B cell (primary cell): ENCODE measurements around the gene MRPL36. TPM values are rescaled to one million over a fixed set of nuclear protein-coding genes. Genes with fewer than 3 reads are reported as not detected.
A peak's percentile ranks its signal among the peaks of the same experiment; 100 is the strongest.

Experiments
- ATAC-seq: fragments of 200-7000 bp; cut with Tn5 transposase; one replicate; pipeline ENCODE4 v1.10.0; 2021; ENCODE audit warnings: low read depth, mild to moderate bottlenecking, moderate number of reproducible peaks, moderate library complexity
- CTCF ChIA-PET: fragments of 350-600 bp; sonication (Branson Sonifier 250); formaldehyde crosslinking; loops from one replicate; lab custom pipeline; 2021; ENCODE audit warnings: antibody characterized with exemption, inconsistent platforms; lab: Charles Lee
- POLR2A ChIA-PET: fragments of 350-600 bp; sonication (Branson Sonifier 250); formaldehyde crosslinking; loops from one replicate; lab custom pipeline; 2021; ENCODE audit warnings: antibody characterized with exemption; lab: Charles Lee
- DNase-seq: peaks from one replicate; pipeline ENCODE4 v3.0.0; 2013
- H2AFZ ChIP-seq: 2 replicates; pipeline ENCODE4 v1.6.1; 2012; ENCODE audit warnings: mild to moderate bottlenecking, low read depth, low read length; ENCODE audit not compliant: insufficient read depth, poor library complexity, severe bottlenecking
- H3K27ac ChIP-seq, 2 donors: 1 replicate in 1 of 2; 2 replicates in 1 of 2; pipeline ENCODE4 v1.5.1; 2012 to 2013; ENCODE audit warnings: low read length in 2 of 2, mild to moderate bottlenecking in 2 of 2, moderate library complexity in 1 of 2
- H3K27me3 ChIP-seq, 4 experiments: fragments of 200-600 bp in 1 of 4; sonication (generic) in 1 of 4; replicated peaks in 1 of 4; 1 replicate in 2 of 4; 2 replicates in 2 of 4; pipeline versions ENCODE4 v1.6.1 to v1.7.0; 2013 to 2016; ENCODE audit warnings: low read length in 3 of 4, mild to moderate bottlenecking in 2 of 4, mixed read lengths in 1 of 4, moderate library complexity in 1 of 4; ENCODE audit not compliant: insufficient read depth in 4 of 4, control insufficient read depth in 3 of 4; ENCODE audit errors: control extremely low read depth in 1 of 4
- H3K36me3 ChIP-seq, 2 experiments: replicated peaks in 1 of 2; 1 replicate in 1 of 2; 2 replicates in 1 of 2; pipeline versions ENCODE4 v1.6.1 to v1.7.1; 2013; ENCODE audit warnings: low read length in 1 of 2; ENCODE audit not compliant: insufficient read depth in 2 of 2, control insufficient read depth in 1 of 2; ENCODE audit errors: control extremely low read depth in 1 of 2, extremely low read depth in 1 of 2
- H3K4me1 ChIP-seq, 2 donors: fragments of 200-600 bp in 1 of 2; sonication (generic) in 1 of 2; 1 replicate in 1 of 2; 2 replicates in 1 of 2; pipeline versions ENCODE4 v1.5.1 to v1.6.1; 2013 to 2017; ENCODE audit warnings: low read length in 2 of 2; ENCODE audit not compliant: control insufficient read depth in 2 of 2, insufficient read depth in 2 of 2
- H3K4me2 ChIP-seq: replicated peaks from 2 replicates; pipeline ENCODE3; 2012; ENCODE audit warnings: mild to moderate bottlenecking, low read depth, low read length; ENCODE audit not compliant: poor library complexity, severe bottlenecking
- H3K4me3 ChIP-seq, 5 experiments: fragments of 200-600 bp in 1 of 5; sonication (generic) in 1 of 5; 1 replicate in 3 of 5; 2 replicates in 2 of 5; pipeline versions ENCODE4 v1.5.1 to v1.7.0; 2011 to 2016; ENCODE audit warnings: low read length in 4 of 5, mild to moderate bottlenecking in 4 of 5, low read depth in 2 of 5, control low read depth in 1 of 5, moderate library complexity in 1 of 5; ENCODE audit not compliant: insufficient read depth in 1 of 5; ENCODE audit errors: control extremely low read depth in 1 of 5, extremely low read depth in 1 of 5
- H3K79me2 ChIP-seq: fragments of 200-600 bp; sonication (generic); one replicate; pipeline ENCODE4 v1.6.0; 2016; ENCODE audit warnings: low read length; ENCODE audit not compliant: control insufficient read depth, insufficient read depth
- H3K9ac ChIP-seq: fragments of 200-600 bp; sonication (generic); 2 replicates; pipeline ENCODE4 v1.6.1; 2017; ENCODE audit warnings: mild to moderate bottlenecking, low read length, moderate library complexity
- H3K9me3 ChIP-seq, 3 donors: one replicate each; pipeline versions ENCODE4 v1.6.1 to v1.7.1; 2013; ENCODE audit warnings: low read length in 2 of 3; ENCODE audit not compliant: control insufficient read depth in 2 of 3, insufficient read depth in 1 of 3; ENCODE audit errors: control extremely low read depth in 1 of 3
- H4K20me1 ChIP-seq: 2 replicates; pipeline ENCODE4 v1.6.0; 2012; ENCODE audit warnings: mild to moderate bottlenecking, low read length; ENCODE audit not compliant: insufficient read depth, control insufficient read depth, poor library complexity, severe bottlenecking
- H3K27ac Mint-ChIP-seq: one replicate; pipeline ENCODE4 v1.8.0; 2021; ENCODE audit warnings: mixed read lengths
- H3K27me3 Mint-ChIP-seq: one replicate; pipeline ENCODE4 v1.8.0; 2021; ENCODE audit warnings: mixed read lengths
- H3K4me1 Mint-ChIP-seq: one replicate; pipeline ENCODE4 v1.8.0; 2021; ENCODE audit warnings: mixed read lengths
- H3K4me3 Mint-ChIP-seq: one replicate; pipeline ENCODE4 v1.8.0; 2021; ENCODE audit warnings: mixed read lengths
- H3K9me3 Mint-ChIP-seq: one replicate; pipeline ENCODE4 v1.8.0; 2022; ENCODE audit warnings: mixed read lengths; ENCODE audit not compliant: insufficient read depth
- CTCF ChIP-seq: fragments of 200-600 bp; IDR thresholded peaks from one replicate; pipeline ENCODE4 v1.8.0; 2022; ENCODE audit warnings: antibody characterized with exemption, mild to moderate bottlenecking
- EZH2 ChIP-seq: IDR thresholded peaks from 2 replicates; pipeline ENCODE4 v1.6.1; 2012; ENCODE audit warnings: borderline replicate concordance, low read depth, mild to moderate bottlenecking, moderate library complexity, low read length; ENCODE audit not compliant: insufficient read depth, poor library complexity, severe bottlenecking
- WGBS: methylation state at CpG from one replicate; pipeline ENCODE4 v1.1.5; 2013; ENCODE audit warnings: missing lambda C conversion rate; ENCODE audit not compliant: insufficient coverage; 5-methylcytosine and 5-hydroxymethylcytosine counted together
- intact Hi-C: fragments of 100-400 bp; cut with micrococcal nuclease; formaldehyde crosslinking; loops from one replicate; pipeline ENCODE4 v1.10.0; 2022
- polyA plus RNA-seq: library from polyadenylated mRNA; depleted of rRNA; stranded (reverse); fragments of >200 nt; gene quantifications from 2 replicates; pipeline ENCODE4 v1.2.3, GENCODE V29; 2012
- total RNA-seq, 2 donors: library from RNA; stranded (reverse); fragments of 120-200 nt in 1 of 2; gene quantifications; 1 replicate in 1 of 2; 2 replicates in 1 of 2; pipeline versions ENCODE4 v1.2.3 to v1.2.4, GENCODE V29; 2013 to 2022

MRPL36 gene
- total and polyA plus RNA-seq, 2 donors (not counting 1 experiment from before 2014, with no cell fraction given): 12.5 to 25.0 TPM

GRCh38 chr5:1827025-1827885, 27.6 kb upstream of the MRPL36 start:
- H3K27ac Mint-ChIP-seq: no peak overlapping the region
- Histone ChIP-seq H3K4me3 (no peak overlapping the region), H3K79me2 (no peaks in the 10 kb centered on the region), H4K20me1 (no peaks in the 10 kb centered on the region), H3K9me3 (peaks cover 0 to 5% (median 0%) of the 10 kb centered on the region in 3 donors), H3K9ac (no peak overlapping the region), H3K36me3 (peaks cover 0 to 1% of the 10 kb centered on the region in 2 experiments), H3K27me3 (no peaks in the 10 kb centered on the region), H3K4me1 (no peaks in the 10 kb centered on the region), H2AFZ (no peak overlapping the region), H3K27ac (no peak overlapping the region), H3K4me2 (peak overlapping the region; percentile 29)
- ChIA-PET POLR2A (no interaction called here), CTCF (no interaction called here)
- DNase-seq (no peak), ATAC-seq (no peak)
- intact Hi-C loops: no loop called here
- H3K4me3 Mint-ChIP-seq: no peak overlapping the region
- H3K4me1 Mint-ChIP-seq: no peaks in the 10 kb centered on the region
- H3K27me3 Mint-ChIP-seq: no peaks in the 10 kb centered on the region
- WGBS: 98% methylated on average over 20 of the region's 26 CpGs
- H3K9me3 Mint-ChIP-seq: no peaks in the 10 kb centered on the region
- no peak for TF ChIP-seq EZH2
- TF ChIP-seq CTCF: no peak
